HG03469 (cell line): Measurements from ENCODE around the gene ITPR1.

Source experiments
- ATAC-seq: cut with Tn5 transposase; IDR thresholded peaks from one replicate; pipeline ENCODE4 v1.9.1; 2021; ENCODE audit warnings: mild to moderate bottlenecking, moderate library complexity, moderate number of reproducible peaks; ENCODE audit not compliant: unreplicated experiment

Gene ITPR1

DNA sequence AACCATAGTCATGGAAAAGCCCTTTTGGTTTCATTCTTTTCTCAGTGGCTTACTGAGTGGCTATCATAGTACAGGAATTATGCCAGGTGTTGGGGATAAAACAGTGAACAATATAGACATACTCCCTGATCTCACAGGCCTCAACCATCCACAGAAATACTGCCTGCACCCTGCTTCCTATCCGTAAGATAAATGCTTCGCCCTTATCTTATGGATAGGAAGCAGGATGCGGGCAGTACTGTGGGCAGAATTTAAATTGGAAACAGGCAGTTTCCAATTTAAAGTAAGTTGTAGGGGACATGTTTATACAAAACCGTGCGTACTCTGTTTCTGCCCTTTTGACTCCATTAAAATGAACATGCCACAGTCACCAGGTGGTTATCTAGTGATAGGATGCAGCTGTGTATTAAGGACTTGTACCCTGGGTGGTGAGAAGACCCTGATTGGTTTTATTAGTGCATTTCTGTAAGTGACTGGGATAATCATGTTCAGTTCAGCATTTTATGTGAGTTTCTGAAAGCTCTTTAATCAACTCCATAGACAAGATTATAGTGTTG, 344.3 kb downstream of the ITPR1 start:
- ATAC-seq = no peak

DNA sequence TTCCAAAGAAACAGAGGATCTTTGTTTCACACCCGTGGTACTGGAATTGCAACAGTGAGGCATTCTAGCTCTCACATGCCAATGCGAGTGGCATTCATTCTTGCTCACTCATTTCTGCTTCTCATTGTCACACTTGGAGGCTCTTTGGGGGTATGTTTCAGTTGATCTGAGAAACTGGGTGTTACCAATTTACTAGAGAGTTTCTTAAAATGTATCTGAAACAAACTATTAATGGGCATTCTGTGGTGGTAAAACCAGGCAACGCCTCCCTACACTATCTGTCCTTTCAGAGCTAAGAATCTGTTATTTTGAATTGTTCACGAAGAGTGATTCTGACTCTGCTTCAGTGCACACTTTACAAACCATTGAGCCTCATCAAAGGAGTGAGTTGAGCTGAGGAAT, 345.5 kb downstream of the ITPR1 start:
- peak; percentile 66 for ATAC-seq

DNA sequence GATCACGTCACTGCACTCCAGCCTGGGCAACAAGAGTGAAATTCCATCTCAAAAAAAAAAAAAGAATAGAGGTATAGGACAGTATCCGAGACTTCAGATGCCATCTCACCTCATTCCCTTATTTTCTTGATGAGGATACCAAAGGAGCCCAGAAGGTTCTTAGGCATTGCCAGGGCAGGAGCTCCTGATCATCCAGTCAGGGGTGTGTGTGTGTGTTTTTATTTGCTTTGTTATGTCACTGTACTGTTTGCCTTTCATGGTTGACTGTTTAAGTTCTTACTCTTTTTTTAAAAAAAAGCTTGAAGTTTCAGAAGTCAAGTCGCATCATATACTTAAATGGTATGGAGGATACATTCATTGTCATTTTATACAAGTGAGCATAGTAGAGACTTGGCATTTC, 346.1 kb downstream of the ITPR1 start:
- no peak for ATAC-seq

GRCh38 chr3:4841225-4841624, 348.1 kb downstream of the ITPR1 start:
- ATAC-seq = no peak

DNA sequence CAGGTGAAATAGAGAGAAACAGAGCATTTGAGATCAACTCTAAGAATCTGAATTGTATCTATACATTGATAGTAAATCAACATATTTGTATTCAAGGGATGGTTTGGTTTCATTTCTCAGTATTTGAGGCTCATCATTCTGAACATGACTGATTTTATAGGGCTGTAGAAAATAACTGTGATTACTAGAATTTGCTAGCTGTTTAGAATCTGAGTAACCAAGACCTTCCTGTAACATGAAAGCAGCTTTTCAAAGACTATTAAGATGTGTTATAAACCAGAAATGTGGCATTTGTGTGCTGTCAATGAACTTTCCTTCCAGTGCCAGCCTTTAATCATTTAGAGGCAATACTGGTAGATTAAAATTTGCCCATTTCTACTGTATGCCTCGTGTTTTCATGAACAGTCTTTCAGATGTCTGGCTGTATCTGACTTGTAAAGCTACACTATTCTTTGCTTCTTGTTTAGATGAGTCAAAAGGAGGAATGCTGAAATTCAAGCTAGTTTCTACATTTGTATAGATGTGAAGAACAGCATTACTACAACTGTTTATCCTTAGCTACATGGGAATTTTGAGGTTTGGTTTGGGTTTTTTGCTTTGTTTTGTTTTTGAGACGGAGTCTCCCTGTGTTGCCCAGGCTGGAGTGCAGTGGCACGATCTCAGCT, 348.8 kb downstream of the ITPR1 start:
- no peak for ATAC-seq

GRCh38 chr3:4843619-4844018, 350.5 kb downstream of the ITPR1 start:
- ATAC-seq = no peak

GRCh38 chr3:4845882-4846281, 352.7 kb downstream of the ITPR1 start:
- ATAC-seq = peak; percentile 70

GRCh38 chr3:4846543-4846942, 353.4 kb downstream of the ITPR1 start:
- no peak for ATAC-seq

DNA sequence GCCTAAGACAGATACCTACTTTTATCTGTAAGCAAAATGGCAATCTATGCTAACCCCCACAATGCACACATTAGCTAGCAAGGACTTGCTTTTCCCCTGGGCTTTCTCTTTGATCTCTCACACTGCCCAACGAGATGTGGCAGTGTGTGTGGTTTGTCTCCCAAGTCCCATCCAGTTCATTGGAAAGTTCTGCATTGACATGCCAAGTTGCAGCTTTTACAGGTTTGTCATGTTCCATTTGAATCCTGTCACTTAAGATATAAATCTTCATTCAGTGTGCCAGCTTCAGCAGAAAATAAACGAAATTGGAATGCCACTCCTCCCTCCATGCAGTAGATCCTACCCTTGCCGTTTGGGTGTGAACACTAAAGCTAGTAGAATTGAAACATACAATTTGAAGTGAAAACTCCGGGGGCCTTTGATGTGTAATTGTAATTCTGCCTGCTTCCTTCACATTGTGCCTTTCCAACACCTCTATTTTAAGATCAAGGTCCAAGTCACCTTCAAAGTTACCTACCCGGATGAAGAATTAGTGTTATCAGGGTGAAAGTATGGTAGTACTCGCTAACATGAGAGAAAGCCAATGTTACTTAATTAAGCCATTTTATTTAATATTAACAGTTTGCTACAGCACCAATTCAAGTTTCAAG, 355.2 kb downstream of the ITPR1 start:
- no peak for ATAC-seq

GRCh38 chr3:4849136-4849535, 356.0 kb downstream of the ITPR1 start:
- ATAC-seq = no peak

- no peak for ATAC-seq
Measured at GRCh38 chr3:4849739-4850138, 356.6 kb downstream of the ITPR1 start.

DNA sequence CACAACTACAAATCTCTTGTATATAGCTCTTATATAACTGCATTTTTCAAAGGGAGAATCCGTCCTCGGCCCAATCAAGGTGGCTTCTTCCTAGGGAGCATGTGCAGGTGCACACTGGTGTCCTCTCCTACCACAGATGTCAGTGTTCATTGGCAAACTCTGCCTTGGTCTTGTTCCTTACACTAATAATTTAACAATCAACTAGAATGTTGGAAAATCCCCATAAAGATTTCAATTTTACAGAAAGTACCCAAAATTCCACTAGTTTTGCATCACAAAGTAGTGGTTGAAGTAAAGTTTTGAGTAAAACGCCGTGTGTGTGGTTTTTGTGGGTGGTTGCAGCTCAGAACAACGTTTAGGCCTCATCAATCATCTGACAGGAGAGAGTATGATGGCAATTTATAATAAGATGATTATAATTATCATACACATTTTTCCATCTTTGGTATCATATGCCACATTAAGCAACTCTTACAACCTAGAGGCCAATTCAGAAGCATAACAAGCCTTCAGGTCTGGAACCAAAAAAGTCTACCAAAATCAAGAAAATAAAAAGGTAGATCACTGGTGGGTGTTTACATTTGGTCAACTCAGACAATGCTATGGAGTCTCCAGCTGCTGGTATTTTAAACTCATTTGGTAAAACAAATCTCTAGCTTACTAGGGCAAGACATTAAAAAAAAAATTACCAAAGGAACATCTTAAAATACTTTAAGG, 357.2 kb downstream of the ITPR1 start:
- ATAC-seq = peak; percentile 27

GRCh38 chr3:4850928-4851265, 357.7 kb downstream of the ITPR1 start:
- ATAC-seq = peak; percentile 47

DNA sequence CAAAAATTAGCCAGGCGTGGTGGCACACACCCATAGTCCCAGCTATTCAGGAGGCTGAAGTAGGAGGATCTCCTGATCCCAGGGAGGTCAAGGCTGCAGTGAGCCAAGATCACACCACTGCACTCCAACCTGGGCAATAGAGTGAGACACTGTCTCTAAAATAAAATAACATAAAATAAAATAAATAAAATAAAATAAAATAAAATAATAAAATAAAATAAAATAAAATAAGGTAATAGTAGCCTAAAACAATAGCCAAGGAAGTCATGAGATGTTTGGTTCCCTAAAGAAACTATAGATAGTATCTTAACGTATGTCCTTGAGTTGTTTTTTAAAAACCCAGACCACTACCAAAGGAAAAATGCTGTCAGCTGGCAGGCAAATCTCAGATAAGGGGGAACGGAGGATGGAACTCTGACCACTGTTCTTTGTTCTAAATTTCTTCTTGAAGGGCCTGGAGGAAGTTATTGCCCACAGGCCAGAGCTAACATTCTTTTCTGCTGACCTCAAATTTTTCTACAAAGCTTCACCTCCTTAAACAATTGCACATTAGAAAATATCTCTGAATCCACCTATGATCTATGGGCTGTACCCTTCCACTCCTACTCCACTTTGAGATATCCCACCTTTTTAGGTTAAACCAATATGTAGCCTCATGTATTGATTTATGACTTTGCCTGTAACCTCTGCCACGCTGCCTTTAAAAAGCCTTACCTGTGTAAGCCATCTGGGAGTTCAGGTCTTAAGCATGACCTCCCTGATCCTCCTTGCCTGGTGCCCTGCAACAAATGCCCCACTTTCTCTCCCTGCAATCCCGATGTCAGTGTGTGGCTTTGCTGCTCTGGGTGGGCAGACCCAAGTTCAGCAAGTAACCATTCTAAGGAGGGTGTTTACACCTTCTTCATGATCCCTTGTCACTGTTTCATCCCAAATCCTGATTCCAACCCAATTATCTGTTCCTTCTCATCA, 359.9 kb downstream of the ITPR1 start:
- no peak for ATAC-seq

GRCh38 chr3:4853749-4854140, 360.6 kb downstream of the ITPR1 start:
- ATAC-seq = no peak

GRCh38 chr3:4855676-4856075, 362.5 kb downstream of the ITPR1 start:
- ATAC-seq = no peak

- ATAC-seq = no peak
Measured at GRCh38 chr3:4856136-4856535, 363.0 kb downstream of the ITPR1 start.

- no peak for ATAC-seq
Measured at GRCh38 chr3:4856564-4856963, 363.4 kb downstream of the ITPR1 start.

DNA sequence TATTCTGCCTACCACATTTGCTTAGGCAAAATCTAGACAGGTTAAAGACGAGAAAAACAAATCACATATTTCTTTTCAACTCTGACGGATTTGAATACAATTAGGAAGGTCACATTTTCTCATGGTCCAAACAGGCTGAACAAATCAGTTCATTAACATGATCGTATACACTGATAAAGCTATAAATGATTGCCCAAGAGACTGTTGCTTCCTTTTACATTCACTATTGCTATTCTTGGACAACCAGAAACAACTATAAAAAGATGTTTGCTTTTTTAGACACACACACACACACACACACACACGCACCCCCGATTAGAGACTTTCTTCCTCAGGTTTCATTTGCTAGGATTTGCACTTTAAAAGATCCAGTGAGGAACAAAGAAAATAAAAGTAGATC, 363.8 kb downstream of the ITPR1 start:
- no peak for ATAC-seq

- ATAC-seq = no peak
Measured at GRCh38 chr3:4859788-4860187, 366.6 kb downstream of the ITPR1 start.

DNA sequence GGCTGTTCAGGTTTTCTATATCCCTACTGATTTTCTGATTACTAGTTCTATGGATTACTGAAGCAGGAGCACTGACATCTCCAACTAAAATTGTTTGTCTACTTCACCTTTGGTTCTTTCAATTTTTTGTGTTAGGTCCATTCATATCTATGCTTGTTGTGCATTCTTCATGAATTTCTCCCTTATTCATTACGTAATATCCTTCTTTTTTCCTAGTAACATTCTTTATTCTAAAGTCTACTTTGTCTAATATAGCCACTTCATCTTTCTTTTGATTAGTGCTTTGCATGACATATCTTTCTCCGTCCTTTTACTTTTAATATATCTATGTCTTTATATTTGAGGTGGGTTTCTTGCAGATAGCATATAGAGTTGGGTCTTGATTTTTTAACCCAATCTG, 369.8 kb downstream of the ITPR1 start:
- ATAC-seq = no peak
